Stromal cell of bone marrow (primary cell): ENCODE measurements around the gene HILPDA.
"Not testable (repeated sequence)": the region's sequence is repeated elsewhere in the genome, so short reads cannot be mapped to it uniquely, and the experiment has no call there.

Source experiments
- DNase-seq: peaks from one replicate; pipeline ENCODE4 v3.0.0-alpha.2; 2012; ENCODE audit warnings: low read depth

Gene HILPDA

DNA sequence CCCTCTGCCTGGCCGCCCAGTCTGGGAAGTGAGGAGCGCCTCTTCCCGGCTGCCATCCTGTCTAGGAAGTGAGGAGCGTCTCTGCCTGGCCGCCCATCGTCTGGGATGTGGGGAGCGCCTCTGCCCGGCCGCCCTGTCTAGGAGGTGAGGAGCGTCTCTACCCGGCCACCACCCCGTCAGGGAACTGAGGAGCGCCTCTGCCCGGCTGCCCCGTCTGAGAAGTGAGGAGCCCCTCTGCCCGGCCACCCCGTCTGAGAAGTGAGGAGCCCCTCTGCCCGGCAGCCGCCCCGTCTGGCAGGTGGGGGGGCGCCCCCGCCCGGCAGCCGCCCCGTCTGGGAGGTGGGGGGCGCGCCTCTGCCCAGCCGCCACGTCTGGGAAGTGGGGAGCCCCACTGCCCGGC is 7.7 kb downstream of the HILPDA start:
- not testable (repeated sequence) for DNase-seq

DNA sequence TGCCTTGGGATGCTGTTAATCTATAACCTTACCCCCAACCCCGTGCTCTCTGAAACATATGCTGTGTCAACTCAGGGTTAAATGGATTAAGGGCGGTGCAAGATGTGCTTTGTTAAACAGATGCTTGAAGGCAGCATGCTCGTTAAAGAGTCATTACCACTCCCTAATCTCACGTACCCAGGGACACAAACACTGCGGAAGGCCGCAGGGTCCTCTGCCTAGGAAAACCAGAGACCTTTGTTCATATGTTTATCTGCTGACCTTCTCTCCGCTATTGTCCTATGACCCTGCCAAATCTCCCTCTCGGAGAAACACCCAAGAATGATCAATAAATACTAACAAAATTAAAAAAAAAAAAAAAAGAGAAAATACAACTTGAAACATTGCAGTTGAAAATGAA is 8.3 kb downstream of the HILPDA start:
- not testable (repeated sequence) for DNase-seq

DNA sequence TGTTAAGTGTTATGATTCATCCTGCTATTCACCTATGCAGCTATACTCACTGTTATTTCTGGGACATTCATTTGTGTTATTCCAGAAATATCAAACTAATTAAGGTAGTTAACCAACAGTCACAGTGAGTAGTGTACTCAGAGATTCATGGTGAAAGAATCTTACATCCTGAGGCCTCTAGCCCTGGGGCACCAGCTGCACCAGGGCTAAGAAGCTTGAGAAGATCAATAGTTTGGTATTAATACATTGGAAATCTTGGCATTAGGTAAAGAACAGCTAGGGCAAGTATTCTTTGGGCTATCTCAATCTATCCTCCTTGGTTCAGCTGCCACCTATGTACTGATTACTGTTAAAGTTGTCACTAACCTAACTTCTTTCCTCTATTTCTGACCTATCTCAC is 11.2 kb downstream of the HILPDA start:
- DNase-seq, result not testable (repeated sequence)

DNA sequence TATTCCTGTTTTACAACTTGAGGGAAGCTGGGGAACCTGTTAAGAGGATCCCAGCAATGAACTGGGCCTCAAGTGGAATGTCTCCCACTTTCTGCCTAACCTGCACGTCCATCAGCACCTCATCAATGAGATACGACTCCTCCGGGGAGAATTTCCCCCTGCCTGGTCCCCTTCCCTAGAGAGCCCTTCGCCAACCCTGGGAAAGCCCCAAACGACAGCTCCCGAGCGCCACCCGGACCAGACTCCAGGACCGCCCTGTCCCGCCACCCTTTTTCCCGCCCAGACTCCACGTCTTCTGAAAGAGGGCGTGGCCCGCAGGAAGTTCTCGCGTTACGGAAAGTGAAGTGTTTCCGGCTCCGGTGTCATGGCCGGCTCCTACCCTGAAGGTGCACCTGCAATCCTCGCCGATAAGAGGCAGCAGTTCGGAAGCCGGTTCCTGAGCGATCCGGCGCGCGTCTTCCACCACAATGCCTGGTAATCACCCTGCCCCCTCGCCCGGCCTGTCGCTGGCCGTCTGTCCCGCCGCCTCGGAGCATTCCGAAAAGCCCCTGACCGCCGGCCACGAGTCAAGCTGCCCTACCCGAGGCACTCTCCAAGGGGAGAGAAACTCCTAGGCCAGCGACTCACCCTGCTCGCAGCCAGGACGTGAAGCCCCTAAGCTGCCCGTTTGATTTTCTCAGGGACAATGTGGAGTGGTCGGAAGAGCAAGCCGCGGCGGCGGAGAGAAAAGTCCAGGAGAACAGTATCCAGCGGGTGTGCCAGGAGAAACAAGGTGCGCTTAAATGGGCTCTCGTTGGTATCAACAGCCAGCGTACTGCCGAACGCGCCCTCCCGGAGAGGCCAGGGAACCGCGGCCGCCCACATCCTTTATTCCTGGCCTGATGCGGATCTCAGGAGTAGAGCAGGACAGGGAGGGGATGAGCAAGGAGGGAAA is 21.0 kb downstream of the HILPDA start, which contains the start of gene METTL2B:
METTL2B (plus strand) TSS at position 347 of the 934 bp plus-strand sequence; CDS start at position 365, 18 bp downstream.
- DNase-seq, result peak; percentile 87

DNA sequence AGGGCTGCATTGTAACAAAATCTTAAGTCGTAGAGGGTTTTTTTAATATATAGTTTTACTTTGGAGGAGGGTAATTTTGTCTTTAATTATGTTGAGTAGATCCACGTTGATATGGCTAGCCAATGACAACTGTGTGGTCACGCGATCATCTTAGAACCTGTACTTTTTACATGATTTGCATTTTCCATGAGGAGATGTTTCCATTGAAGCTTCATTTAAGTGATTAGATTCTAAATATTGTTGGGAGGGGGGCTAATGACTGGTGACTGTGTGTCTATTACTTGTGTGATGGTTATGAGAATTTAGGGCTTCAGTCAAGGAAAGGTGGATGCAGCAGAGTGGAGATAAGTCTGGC is 21.6 kb downstream of the HILPDA start:
- DNase-seq, result not testable (repeated sequence)

DNA sequence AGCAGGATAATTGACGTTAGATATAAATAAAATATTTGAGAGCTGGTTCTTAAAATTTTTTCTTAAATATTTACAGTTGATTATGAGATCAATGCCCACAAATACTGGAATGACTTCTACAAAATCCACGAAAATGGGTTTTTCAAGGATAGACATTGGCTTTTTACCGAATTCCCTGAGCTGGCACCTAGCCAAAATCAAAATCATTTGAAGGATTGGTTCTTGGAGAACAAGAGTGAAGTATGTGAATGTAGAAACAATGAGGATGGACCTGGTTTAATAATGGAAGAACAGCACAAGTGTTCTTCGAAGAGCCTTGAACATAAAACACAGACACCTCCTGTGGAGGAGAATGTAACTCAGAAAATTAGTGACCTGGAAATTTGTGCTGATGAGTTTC is 23.4 kb downstream of the HILPDA start:
- DNase-seq, result not testable (repeated sequence)

DNA sequence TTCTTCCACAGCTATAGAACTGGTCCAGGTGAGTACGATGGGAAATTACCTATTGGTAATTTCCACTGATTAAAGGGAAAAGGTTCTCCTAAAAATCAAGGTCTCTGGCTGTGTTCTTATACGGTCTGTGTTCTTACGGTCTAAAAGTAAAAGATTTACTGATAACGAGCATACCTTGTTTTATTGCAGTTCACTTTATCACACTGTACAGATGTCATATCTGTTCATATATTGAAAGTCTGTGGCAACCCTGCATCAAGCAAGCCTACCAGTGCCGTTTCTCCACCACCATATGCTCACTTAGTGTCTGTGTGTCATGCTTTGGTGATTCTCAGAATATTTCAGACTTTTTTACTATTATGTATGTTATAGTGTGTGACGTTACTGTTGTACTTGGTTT is 32.5 kb downstream of the HILPDA start:
- not testable (repeated sequence) for DNase-seq

DNA sequence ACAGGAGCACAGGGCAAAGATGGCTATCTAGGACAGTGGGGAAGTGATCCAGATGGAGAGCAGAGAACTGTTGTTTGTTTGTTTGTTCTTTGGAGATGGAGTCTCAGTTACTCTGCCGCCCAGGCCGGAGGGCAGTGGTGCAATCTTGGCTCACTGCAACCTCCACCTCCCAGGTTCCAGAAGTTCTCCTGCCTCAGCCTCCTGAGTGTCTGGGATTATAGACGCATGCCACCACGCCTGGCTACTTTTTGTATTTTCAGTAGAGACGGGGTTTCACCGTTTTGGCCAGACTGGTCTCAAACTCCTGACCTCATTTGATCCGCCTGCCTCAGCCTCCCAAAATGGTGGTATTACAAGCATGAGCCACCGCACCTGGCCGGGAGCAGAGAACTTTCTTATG is 41.7 kb downstream of the HILPDA start:
- no peak for DNase-seq

DNA sequence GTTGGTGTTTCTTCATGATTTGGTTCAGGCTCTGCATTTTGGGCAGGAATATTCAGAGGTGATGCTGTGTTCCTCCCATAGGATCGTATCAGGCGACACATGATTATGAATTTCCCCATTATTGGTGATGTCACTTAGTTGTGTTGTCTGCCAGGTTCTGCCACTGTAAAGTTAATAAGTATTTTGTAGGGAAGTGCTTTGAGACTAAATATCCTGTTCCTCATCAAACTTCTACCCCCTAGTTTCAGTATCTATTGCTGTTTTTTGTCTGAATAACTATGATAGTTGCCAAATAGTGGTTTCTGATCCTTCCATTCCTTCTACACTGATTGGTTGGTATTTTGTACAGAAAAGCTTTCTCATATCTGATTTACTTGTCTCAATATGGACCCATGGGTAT is 49.7 kb downstream of the HILPDA start:
- not testable (repeated sequence) for DNase-seq

DNA sequence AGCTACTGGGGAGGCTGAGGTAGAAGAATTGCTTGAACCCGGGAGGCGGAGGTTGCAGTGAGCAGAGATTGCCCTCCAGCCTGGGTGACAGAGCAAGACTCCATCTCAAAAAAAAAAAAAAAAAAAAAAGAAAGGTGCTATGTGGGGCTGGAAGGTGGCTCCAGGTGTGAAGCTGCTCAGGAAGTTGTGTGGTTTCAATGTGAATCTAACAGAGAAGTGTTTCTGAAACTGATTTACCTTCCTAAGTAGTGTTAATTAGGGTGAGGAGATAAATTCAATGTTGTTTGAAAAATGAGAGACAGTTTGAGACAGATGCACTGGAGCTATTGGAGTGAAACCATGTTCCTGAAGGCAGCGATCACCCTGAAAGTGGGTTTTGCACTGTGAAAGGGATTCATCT is 51.1 kb downstream of the HILPDA start:
- DNase-seq, result not testable (repeated sequence)

DNA sequence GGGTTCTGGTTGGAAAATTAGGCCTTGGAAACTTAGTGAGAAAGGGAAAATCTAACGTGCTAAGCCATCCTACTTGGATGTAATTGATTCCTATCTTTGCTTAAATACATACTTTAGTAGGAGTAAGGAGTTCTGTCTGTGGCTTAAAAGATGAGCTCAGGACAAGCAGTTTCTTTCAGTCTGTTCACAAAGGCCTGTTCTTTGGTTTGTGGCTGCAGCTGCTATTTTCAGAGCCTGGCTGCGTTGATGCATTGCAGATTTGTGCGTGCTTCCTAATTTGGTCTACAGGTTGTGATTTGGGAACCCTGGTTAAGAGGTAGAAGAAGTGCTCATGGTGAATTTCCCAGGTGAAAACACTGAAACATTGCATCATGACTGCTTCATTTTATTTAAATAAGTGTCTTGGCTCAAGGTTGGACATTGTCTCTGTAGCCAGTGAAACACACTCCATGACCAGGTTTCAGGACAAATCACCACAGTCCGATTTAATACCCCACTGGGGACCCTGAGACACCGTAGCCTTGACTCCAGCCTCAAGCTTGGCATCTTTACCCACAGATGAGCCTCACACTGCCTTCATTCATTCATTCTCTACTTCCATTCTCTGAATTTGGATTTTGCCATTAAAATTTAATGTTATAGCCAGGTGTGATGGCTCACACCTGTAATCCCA is 51.8 kb downstream of the HILPDA start:
- DNase-seq, result not testable (repeated sequence)
